HEK293 (cell line): Measurements from ENCODE around the gene OR4D9.
A peak's percentile ranks its signal among the peaks of the same experiment; 100 is the strongest.

ENCODE experiments used
- CTCF ChIA-PET: fragments of 350-600 bp; formaldehyde crosslinking; extraction: SDS; loops from one replicate; lab custom pipeline; 2021; ENCODE audit warnings: antibody characterized with exemption; lab: Yijun Ruan, JAX
- POLR2A ChIA-PET: fragments of 300-600 bp; formaldehyde crosslinking; extraction: SDS; loops from one replicate; lab custom pipeline; 2020; ENCODE audit warnings: antibody characterized with exemption, inconsistent platforms; lab: Yijun Ruan, JAX
- H3K27ac ChIP-seq: fragments of 200-500 bp; sonication (Bioruptor generic); 2 replicates; pipeline ENCODE4 v1.5.1; 2014; ENCODE audit warnings: low read depth, low read length, control low read depth, inconsistent platforms; ENCODE audit errors: extremely low read depth
- H3K36me3 ChIP-seq, 2 experiments: fragments of 200-500 bp in 1 of 2; sonication (Bioruptor generic) in 1 of 2; 1 replicate in 1 of 2; 2 replicates in 1 of 2; pipeline ENCODE4 v1.5.1; 2014 to 2017; ENCODE audit warnings: inconsistent platforms in 2 of 2, low read length in 2 of 2; ENCODE audit not compliant: control insufficient read depth in 2 of 2, insufficient read depth in 1 of 2
- H3K4me1 ChIP-seq: fragments of 200-500 bp; sonication (Bioruptor generic); 2 replicates; pipeline ENCODE4 v1.5.1; 2014; ENCODE audit warnings: mild to moderate bottlenecking, low read length, inconsistent platforms; ENCODE audit not compliant: control insufficient read depth, insufficient read depth
- H3K4me3 ChIP-seq: 2 replicates; pipeline ENCODE4 v1.5.1; 2011; ENCODE audit warnings: low read depth, mild to moderate bottlenecking, control low read depth, low read length, moderate library complexity
- H3K9me3 ChIP-seq: fragments of 200-500 bp; sonication (Bioruptor generic); 2 replicates; pipeline ENCODE4 v1.5.1; 2014; ENCODE audit warnings: low read depth, low read length, inconsistent platforms; ENCODE audit not compliant: control insufficient read depth, insufficient read depth
- GLI4 ChIP-seq: fragments of 450-650 bp; formaldehyde crosslinking; IDR thresholded peaks from 2 replicates; pipeline ENCODE4 v1.5.1; 2016; ENCODE audit warnings: missing biosample characterization, missing genetic modification characterization
- KLF10 ChIP-seq: fragments of 450-650 bp; IDR thresholded peaks from 2 replicates; pipeline ENCODE4 v1.5.1; 2018; ENCODE audit warnings: missing biosample characterization, mild to moderate bottlenecking, missing genetic modification characterization
- KLF8 ChIP-seq: fragments of 450-650 bp; formaldehyde crosslinking; IDR thresholded peaks from 2 replicates; pipeline ENCODE4 v1.5.1; 2016; ENCODE audit warnings: missing biosample characterization, missing genetic modification characterization
- SP7 ChIP-seq: fragments of 450-650 bp; formaldehyde crosslinking; IDR thresholded peaks from 2 replicates; pipeline ENCODE4 v1.5.1; 2016; ENCODE audit warnings: missing biosample characterization, missing genetic modification characterization
- TRIM28 ChIP-seq: IDR thresholded peaks from 2 replicates; pipeline ENCODE4 v1.6.1; 2011; ENCODE audit warnings: low read length, control low read depth, borderline replicate concordance
- YY2 ChIP-seq: fragments of 450-650 bp; formaldehyde crosslinking; IDR thresholded peaks from 2 replicates; pipeline ENCODE4 v1.5.1; 2016; ENCODE audit warnings: missing biosample characterization, missing genetic modification characterization
- ZBTB8A ChIP-seq: fragments of 450-650 bp; formaldehyde crosslinking; IDR thresholded peaks from 2 replicates; pipeline ENCODE4 v1.5.1; 2016; ENCODE audit warnings: missing biosample characterization, missing genetic modification characterization
- ZFP37 ChIP-seq: fragments of 450-650 bp; formaldehyde crosslinking; IDR thresholded peaks from 2 replicates; pipeline ENCODE4 v1.5.1; 2016; ENCODE audit warnings: missing biosample characterization, missing genetic modification characterization
- ZFP69B ChIP-seq: fragments of 450-650 bp; formaldehyde crosslinking; IDR thresholded peaks from 2 replicates; pipeline ENCODE4 v1.5.1; 2016; ENCODE audit warnings: missing biosample characterization, missing genetic modification characterization
- ZNF2 ChIP-seq: fragments of 450-650 bp; formaldehyde crosslinking; IDR thresholded peaks from 2 replicates; pipeline ENCODE4 v1.5.1; 2016; ENCODE audit warnings: missing biosample characterization, missing genetic modification characterization
- ZNF24 ChIP-seq: fragments of 450-650 bp; formaldehyde crosslinking; IDR thresholded peaks from 2 replicates; pipeline ENCODE4 v1.5.1; 2016; ENCODE audit warnings: missing biosample characterization, missing genetic modification characterization
- ZNF324 ChIP-seq: fragments of 450-650 bp; formaldehyde crosslinking; IDR thresholded peaks from 2 replicates; pipeline ENCODE4 v1.5.1; 2016; ENCODE audit warnings: missing biosample characterization, missing genetic modification characterization
- ZNF335 ChIP-seq: fragments of 450-650 bp; formaldehyde crosslinking; conservative IDR thresholded peaks from 2 replicates; pipeline ENCODE4 v1.5.1; 2016; ENCODE audit warnings: missing biosample characterization, missing genetic modification characterization
- ZNF354C ChIP-seq: fragments of 450-650 bp; formaldehyde crosslinking; IDR thresholded peaks from 2 replicates; pipeline ENCODE4 v1.5.1; 2016; ENCODE audit warnings: missing biosample characterization, missing genetic modification characterization, low read depth, borderline replicate concordance
- ZNF391 ChIP-seq: fragments of 450-650 bp; formaldehyde crosslinking; IDR thresholded peaks from 2 replicates; pipeline ENCODE4 v1.5.1; 2016; ENCODE audit warnings: low read depth, missing biosample characterization, missing genetic modification characterization, borderline replicate concordance
- ZNF426 ChIP-seq: fragments of 450-650 bp; formaldehyde crosslinking; IDR thresholded peaks from 2 replicates; pipeline ENCODE4 v1.5.1; 2017; ENCODE audit warnings: missing biosample characterization, missing genetic modification characterization, mild to moderate bottlenecking, inconsistent platforms, moderate library complexity
- ZNF501 ChIP-seq: fragments of 450-650 bp; formaldehyde crosslinking; IDR thresholded peaks from 2 replicates; pipeline ENCODE4 v1.5.1; 2016; ENCODE audit warnings: missing biosample characterization, missing genetic modification characterization
- ZNF514 ChIP-seq: fragments of 450-650 bp; formaldehyde crosslinking; IDR thresholded peaks from 2 replicates; pipeline ENCODE4 v1.5.1; 2016; ENCODE audit warnings: missing biosample characterization, missing genetic modification characterization
- ZNF610 ChIP-seq: fragments of 450-650 bp; formaldehyde crosslinking; IDR thresholded peaks from 2 replicates; pipeline ENCODE4 v1.5.1; 2016; ENCODE audit warnings: missing biosample characterization, missing genetic modification characterization, borderline replicate concordance
- ZNF621 ChIP-seq: fragments of 450-650 bp; formaldehyde crosslinking; IDR thresholded peaks from 2 replicates; pipeline ENCODE4 v1.5.1; 2017; ENCODE audit warnings: missing biosample characterization, missing genetic modification characterization
- ZNF660 ChIP-seq: fragments of 450-650 bp; IDR thresholded peaks from 2 replicates; pipeline ENCODE4 v1.5.1; 2018; ENCODE audit warnings: missing biosample characterization, mild to moderate bottlenecking, missing genetic modification characterization
- ZNF664 ChIP-seq: fragments of 450-650 bp; formaldehyde crosslinking; IDR thresholded peaks from 2 replicates; pipeline ENCODE4 v1.5.1; 2016; ENCODE audit warnings: missing biosample characterization, missing genetic modification characterization
- ZSCAN30 ChIP-seq: fragments of 450-650 bp; IDR thresholded peaks from 2 replicates; pipeline ENCODE4 v1.5.1; 2018; ENCODE audit warnings: missing biosample characterization, mild to moderate bottlenecking, missing genetic modification characterization, moderate library complexity
- ZXDB ChIP-seq: fragments of 450-650 bp; formaldehyde crosslinking; IDR thresholded peaks from 2 replicates; pipeline ENCODE4 v1.5.1; 2016; ENCODE audit warnings: missing biosample characterization, missing genetic modification characterization
- TF ChIP-seq, protein P1 (sequence below): fragments of 450-650 bp; formaldehyde crosslinking; IDR thresholded peaks from 2 replicates; pipeline ENCODE4 v1.5.1; 2016; ENCODE audit warnings: missing biosample characterization, missing genetic modification characterization
- TF ChIP-seq, protein P2 (sequence below): fragments of 450-650 bp; IDR thresholded peaks from 2 replicates; pipeline ENCODE4 v1.5.1; 2018; ENCODE audit warnings: missing biosample characterization, mild to moderate bottlenecking, missing genetic modification characterization
- TF ChIP-seq, protein P3 (sequence below): fragments of 450-650 bp; formaldehyde crosslinking; IDR thresholded peaks from 2 replicates; pipeline ENCODE4 v1.5.1; 2017; ENCODE audit warnings: missing biosample characterization, missing genetic modification characterization
- TF ChIP-seq, protein P4 (sequence below): fragments of 450-650 bp; formaldehyde crosslinking; IDR thresholded peaks from 2 replicates; pipeline ENCODE4; 2016; ENCODE audit warnings: missing biosample characterization, missing genetic modification characterization
- TF ChIP-seq, protein P5 (sequence below): fragments of 450-650 bp; formaldehyde crosslinking; IDR thresholded peaks from 2 replicates; pipeline ENCODE4 v1.5.1; 2016; ENCODE audit warnings: missing biosample characterization, missing genetic modification characterization

OR4D9 gene

DNA sequence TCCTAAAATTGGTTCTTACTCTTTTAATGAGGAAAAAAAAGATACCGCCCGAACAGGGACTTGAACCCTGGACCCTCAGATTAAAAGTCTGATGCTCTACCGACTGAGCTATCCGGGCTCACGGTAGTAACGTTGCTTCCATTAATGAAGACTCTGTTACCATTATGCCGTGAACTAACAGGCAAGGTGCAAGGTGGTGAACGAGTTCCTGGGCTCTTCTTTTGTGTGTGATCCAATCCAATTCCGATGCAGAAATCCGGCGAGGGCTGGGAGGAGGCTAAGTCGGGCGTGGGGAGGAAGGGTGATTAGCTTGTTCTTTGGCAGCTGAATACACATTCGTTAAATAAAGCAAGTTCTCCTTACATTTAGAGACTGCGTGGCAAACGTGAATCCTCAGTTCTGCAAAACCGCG lies 49.0 kb downstream of the OR4D9 start:
- ChIA-PET CTCF (interaction anchor here (1.2 kb wide), 1 partner anchor 108 kb away, joined by 4 read pairs; the partner anchor contains the start of gene PATL1), POLR2A (interaction anchor here (0.5 to 1.8 kb wide), 5 partner anchors 9 to 1893 kb away, joined by 3 to 14 read pairs (median 6); partner anchors contain the start of genes OSBP and PATL1)
- H3K36me3 ChIP-seq: no peaks in the 10 kb centered on the region
- no peaks in the 10 kb centered on the region for H3K4me1 ChIP-seq
- no peaks in the 10 kb centered on the region for H3K9me3 ChIP-seq
- peak overlapping the region; percentile 70 for H3K4me3 ChIP-seq
- peak overlapping the region; percentile 18 for H3K27ac ChIP-seq
- TF ChIP-seq KLF8 (tag by site-specific recombination) (peak; percentile 44; the same call in 1 of the 2 replicates), ZXDB (tag by site-specific recombination) (0 out of 2 replicates have a peak, but pooled peaks have one; percentile 43), SP7 (tag by site-specific recombination) (0 out of 2 replicates have a peak, but pooled peaks have one; percentile 30), ZNF354C (no peak), ZNF391 (peak; percentile 51; the same call in 1 of the 2 replicates), ZNF335 (tag by site-specific recombination) (peak; percentile 78), ZSCAN30 (tag by site-specific recombination) (peak; percentile 77; the same call in 1 of the 2 replicates), ZNF24 (tag by site-specific recombination) (peak; percentile 60; the same call in 1 of the 2 replicates), YY2 (tag by site-specific recombination) (no peak), ZNF324 (0 out of 2 replicates have a peak, but pooled peaks have one; percentile 26), ZNF2 (peak; percentile 82), ZNF660 (peak; percentile 74; the same call in 1 of the 2 replicates), TRIM28 (0 out of 2 replicates have a peak, but pooled peaks have one; percentile 4), GLI4 (tag by site-specific recombination) (no peak), ZFP69B (no peak), ZNF514 (no peak), ZNF621 (tag by site-specific recombination) (no peak), ZNF664 (0 out of 2 replicates have a peak, but pooled peaks have one; percentile 6), ZFP37 (0 out of 2 replicates have a peak, but pooled peaks have one; percentile 61), ZNF610 (tag by site-specific recombination) (0 out of 2 replicates have a peak, but pooled peaks have one; percentile 18), ZBTB8A (tag by site-specific recombination) (no peak), ZNF426 (tag by site-specific recombination) (no peak), KLF10 (0 out of 2 replicates have a peak, but pooled peaks have one; percentile 26), ZNF501 (tag by site-specific recombination) (peak; percentile 73)
- TF ChIP-seq, protein P1, sequence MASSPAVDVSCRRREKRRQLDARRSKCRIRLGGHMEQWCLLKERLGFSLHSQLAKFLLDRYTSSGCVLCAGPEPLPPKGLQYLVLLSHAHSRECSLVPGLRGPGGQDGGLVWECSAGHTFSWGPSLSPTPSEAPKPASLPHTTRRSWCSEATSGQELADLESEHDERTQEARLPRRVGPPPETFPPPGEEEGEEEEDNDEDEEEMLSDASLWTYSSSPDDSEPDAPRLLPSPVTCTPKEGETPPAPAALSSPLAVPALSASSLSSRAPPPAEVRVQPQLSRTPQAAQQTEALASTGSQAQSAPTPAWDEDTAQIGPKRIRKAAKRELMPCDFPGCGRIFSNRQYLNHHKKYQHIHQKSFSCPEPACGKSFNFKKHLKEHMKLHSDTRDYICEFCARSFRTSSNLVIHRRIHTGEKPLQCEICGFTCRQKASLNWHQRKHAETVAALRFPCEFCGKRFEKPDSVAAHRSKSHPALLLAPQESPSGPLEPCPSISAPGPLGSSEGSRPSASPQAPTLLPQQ: 0 out of 2 replicates have a peak, but pooled peaks have one; percentile 41
- TF ChIP-seq, protein P2, sequence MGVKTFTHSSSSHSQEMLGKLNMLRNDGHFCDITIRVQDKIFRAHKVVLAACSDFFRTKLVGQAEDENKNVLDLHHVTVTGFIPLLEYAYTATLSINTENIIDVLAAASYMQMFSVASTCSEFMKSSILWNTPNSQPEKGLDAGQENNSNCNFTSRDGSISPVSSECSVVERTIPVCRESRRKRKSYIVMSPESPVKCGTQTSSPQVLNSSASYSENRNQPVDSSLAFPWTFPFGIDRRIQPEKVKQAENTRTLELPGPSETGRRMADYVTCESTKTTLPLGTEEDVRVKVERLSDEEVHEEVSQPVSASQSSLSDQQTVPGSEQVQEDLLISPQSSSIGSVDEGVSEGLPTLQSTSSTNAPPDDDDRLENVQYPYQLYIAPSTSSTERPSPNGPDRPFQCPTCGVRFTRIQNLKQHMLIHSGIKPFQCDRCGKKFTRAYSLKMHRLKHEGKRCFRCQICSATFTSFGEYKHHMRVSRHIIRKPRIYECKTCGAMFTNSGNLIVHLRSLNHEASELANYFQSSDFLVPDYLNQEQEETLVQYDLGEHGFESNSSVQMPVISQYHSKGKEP (tag by site-specific recombination): peak; percentile 23; the same call in 1 of the 2 replicates
- TF ChIP-seq, protein P3, sequence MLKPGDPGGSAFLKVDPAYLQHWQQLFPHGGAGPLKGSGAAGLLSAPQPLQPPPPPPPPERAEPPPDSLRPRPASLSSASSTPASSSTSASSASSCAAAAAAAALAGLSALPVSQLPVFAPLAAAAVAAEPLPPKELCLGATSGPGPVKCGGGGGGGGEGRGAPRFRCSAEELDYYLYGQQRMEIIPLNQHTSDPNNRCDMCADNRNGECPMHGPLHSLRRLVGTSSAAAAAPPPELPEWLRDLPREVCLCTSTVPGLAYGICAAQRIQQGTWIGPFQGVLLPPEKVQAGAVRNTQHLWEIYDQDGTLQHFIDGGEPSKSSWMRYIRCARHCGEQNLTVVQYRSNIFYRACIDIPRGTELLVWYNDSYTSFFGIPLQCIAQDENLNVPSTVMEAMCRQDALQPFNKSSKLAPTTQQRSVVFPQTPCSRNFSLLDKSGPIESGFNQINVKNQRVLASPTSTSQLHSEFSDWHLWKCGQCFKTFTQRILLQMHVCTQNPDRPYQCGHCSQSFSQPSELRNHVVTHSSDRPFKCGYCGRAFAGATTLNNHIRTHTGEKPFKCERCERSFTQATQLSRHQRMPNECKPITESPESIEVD: no peak
- TF ChIP-seq, protein P4, sequence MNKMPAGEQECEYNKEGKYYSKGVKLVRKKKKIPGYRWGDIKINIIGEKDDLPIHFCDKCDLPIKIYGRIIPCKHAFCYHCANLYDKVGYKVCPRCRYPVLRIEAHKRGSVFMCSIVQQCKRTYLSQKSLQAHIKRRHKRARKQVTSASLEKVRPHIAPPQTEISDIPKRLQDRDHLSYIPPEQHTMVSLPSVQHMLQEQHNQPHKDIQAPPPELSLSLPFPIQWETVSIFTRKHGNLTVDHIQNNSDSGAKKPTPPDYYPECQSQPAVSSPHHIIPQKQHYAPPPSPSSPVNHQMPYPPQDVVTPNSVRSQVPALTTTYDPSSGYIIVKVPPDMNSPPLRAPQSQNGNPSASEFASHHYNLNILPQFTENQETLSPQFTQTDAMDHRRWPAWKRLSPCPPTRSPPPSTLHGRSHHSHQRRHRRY (tag by site-specific recombination): no peak
- TF ChIP-seq, protein P5, sequence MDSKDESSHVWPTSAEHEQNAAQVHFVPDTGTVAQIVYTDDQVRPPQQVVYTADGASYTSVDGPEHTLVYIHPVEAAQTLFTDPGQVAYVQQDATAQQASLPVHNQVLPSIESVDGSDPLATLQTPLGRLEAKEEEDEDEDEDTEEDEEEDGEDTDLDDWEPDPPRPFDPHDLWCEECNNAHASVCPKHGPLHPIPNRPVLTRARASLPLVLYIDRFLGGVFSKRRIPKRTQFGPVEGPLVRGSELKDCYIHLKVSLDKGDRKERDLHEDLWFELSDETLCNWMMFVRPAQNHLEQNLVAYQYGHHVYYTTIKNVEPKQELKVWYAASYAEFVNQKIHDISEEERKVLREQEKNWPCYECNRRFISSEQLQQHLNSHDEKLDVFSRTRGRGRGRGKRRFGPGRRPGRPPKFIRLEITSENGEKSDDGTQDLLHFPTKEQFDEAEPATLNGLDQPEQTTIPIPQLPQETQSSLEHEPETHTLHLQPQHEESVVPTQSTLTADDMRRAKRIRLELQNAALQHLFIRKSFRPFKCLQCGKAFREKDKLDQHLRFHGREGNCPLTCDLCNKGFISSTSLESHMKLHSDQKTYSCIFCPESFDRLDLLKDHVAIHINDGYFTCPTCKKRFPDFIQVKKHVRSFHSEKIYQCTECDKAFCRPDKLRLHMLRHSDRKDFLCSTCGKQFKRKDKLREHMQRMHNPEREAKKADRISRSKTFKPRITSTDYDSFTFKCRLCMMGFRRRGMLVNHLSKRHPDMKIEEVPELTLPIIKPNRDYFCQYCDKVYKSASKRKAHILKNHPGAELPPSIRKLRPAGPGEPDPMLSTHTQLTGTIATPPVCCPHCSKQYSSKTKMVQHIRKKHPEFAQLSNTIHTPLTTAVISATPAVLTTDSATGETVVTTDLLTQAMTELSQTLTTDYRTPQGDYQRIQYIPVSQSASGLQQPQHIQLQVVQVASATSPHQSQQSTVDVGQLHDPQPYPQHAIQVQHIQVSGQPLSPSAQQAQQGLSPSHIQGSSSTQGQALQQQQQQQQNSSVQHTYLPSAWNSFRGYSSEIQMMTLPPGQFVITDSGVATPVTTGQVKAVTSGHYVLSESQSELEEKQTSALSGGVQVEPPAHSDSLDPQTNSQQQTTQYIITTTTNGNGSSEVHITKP: peak; percentile 63
